ENCODE data around the gene ANKZF1.

ANKZF1 gene

DNA sequence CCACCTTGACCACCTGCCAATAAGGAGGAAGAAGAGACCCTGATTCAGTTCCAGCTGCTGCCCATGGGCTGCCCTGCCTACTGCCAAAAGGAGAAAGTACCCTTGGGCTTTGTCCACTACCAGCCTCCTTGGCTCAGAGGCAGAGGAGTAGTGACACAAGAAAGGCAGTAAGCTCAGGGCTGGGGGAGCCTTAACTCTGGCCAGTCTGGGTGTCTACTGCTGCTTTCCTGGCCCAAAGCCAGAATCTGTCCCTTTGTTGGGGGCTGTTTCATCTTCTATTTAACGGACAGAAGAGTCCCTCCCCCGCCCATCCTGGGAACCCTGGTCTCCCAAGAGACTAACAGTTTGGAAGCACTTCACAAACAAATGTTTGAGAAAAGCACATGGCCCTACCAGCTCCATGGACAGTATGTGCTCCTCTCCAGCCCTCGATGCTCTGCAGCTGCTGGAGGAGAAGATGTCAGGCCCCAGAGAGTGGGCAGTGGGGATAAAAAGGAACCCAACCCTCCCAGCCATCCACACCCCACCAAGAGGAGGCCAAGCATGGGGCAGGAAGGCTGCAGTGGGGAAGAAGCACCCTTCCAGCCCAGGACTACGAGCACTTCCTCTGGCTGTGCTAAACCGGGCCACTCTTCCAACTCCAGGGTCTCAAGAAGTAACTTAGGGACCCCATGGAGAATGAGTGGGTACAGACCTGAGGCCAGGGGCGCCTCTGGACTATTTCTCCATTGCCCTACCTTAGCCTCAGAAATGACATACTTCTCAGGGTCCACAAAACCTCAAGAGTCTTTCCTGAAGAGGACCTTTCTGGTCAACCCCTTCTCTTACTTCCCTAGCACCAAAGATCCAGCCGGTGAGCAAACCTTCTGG, 1.3 kb upstream of the ANKZF1 start:
- peak in 1 of 14 donors; percentile 8 for DNase-seq

DNA sequence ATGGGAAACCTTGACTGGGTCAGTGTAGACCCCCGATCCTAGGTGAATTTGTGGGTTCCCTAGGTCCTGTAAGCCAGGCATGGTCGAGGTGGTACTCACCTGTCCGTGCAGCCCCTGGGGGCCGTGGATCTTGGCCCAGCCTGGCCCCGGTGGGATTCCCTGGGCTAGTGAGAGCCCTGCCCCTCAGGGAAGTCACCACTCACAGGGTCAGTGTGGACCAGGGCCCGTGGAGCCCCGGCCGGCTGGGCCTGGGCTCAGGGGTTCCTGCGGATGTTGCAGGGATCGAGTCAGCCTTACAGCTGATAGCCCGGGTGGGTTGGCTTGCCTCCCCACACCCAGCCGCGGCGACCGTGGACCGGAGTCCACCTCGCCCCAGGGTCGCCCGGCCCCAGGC, 698 bp upstream of the ANKZF1 start:
- DNase-seq, result peak in 1 of 14 donors; percentile 61

DNA sequence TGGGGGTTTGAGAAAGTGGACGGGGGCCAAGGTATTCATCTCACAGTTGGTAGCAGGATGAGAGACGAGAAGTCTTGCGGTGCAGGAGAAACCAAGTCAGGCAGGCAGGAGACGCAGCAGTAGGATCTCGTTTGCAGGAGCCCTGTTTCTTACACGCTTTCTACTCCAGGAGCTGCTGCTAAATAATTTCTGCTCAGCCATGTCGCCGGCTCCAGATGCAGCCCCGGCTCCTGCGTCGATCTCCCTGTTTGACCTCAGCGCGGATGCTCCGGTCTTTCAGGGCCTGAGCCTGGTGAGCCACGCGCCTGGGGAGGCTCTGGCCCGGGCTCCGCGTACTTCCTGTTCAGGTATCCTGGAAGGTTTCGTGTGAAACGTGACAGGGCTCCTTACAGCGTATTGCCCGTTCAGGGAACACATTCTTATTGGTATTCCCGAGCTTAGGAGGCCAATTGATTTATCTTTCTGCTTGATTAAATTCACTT, 494 bp downstream of the ANKZF1 start:
- peak in 3 of 14 donors; percentile 45 to 59 (median 47) for DNase-seq

DNA sequence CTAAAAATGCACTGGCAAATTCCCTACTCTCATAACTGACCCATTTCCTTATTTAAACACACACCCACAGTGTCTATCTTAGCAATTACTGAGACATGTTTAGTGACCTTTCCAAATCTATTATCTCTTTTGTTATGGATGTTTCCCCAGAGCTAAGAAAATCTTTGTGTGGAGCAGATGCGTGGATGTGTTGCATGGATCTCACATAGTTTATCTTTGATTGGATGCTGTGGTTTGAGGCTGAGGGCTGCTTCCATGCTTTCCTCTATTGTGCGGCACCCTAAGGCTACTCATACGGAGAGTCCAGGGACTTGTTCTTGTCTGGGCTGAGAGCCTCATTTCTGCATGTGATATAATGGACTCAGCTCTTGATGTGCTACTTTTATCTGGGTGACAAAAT, 4.7 kb downstream of the ANKZF1 start:
- no peak for DNase-seq

DNA sequence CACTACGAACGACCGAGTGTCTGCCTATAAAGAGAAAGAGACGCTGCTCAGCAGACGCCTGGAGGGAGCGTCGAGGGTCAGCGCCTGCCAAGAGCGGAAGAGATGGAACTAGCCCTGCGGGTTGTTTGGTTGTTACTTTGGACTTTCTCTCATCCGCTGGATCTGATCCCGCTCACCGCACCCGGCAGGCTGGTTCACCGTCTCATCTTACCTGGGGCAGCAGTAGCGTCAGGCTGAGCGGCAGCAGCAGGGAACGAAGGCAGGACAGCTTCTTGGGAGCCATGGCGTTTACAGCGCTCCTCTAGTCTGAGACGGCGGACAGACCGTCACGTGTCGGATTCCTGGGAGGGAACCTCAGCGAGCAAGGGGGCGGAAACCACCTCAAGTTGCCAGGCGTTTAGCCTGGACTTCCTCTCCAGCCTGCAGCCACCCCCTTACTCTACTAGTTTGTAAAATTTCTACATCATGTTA, 13.7 kb downstream of the ANKZF1 start:
- peak in 3 of 14 donors; percentile 8 to 18 (median 12) for DNase-seq

DNA sequence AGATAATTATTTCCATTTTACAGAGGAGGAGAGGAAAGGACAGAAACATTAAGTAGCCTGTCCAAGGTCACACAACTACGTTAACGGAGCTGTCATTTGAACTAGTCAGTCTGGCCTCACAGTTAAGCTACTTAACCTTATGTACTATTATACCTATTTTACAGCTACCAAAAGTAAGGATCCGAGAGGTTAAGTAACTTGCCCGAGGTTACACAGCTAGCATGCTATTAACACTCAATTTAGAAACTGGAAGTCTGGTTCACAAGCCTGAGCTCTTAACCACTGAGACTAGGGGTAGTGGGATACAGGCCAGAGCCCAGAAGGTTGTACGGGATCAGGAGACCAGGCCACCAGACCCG, 15.2 kb downstream of the ANKZF1 start:
- DNase-seq, result no peak

DNA sequence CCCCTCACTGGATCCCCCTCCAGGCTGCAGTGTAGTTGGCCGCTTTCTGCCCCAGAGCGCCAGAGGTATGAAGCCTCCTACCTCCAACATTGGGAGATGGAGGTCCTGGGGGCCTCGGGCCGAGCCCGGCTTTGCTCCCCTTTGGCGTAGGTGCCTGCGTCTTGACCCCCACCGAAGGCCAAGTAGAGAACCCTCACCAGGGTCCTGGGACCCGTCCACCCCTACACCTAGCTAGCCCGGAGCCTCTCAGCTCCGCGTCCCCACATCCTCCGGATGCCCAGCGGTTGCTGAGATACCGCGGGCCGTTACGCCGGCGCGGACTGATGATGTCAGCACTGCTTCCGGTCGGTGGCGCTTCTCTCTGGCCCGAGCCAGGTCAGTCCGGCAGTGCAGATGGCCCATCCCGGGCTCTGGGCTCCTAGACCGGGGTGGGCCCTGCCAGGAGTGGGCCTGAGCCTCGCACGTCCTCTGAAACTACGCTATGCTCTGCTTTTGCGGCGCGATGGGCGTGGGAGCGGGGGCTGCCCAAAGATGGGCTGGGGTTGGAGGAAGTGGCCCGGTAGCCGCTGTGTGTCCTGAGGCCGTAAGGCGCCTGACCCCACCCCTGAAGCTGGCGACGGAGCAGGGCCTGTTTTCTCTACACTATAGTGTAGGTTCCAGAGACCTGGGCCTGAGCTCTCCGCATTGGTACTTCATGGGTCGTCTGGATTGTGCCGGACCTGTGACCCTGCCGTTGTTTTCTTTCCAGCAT, 15.7 kb downstream of the ANKZF1 start, which contains the start of the genes GLB1L and STK16:
Gene GLB1L (minus strand): TSS at position 297 of the 751 bp plus-strand sequence. CDS start 1,871 bp downstream, outside the sequence.
Gene STK16 (plus strand): TSS at position 332 of the 751 bp plus-strand sequence. CDS start 521 bp downstream, outside the sequence.
- DNase-seq, result peak; percentile 66 to 94 (median 88)

DNA sequence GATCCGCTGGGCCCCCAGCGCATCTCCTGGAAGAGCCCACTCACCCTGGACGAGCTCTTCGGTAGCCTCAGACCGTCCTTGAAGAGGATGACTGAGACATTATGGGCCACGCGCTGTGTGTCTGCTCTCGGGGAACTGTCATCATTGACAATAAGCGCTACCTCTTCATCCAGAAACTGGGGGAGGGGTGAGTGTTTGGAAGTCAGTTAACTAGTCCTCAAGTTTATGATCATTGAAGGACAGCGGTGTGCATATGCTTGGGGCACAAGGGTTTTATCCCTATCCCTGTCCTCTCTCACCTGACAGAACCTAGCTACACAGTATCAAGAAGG, 16.3 kb downstream of the ANKZF1 start:
- DNase-seq, result no peak

DNA sequence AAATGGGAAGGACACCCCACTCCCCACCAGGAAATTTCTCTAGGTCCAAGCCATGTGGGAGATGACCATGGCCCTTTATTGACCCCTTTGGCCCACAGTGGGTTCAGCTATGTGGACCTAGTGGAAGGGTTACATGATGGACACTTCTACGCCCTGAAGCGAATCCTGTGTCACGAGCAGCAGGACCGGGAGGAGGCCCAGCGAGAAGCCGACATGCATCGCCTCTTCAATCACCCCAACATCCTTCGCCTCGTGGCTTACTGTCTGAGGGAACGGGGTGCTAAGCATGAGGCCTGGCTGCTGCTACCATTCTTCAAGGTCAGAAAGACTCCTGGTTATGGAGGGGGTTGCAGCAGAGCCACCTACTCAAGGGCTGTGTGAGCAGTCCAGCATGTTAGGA, 17.0 kb downstream of the ANKZF1 start:
- DNase-seq, result no peak

DNA sequence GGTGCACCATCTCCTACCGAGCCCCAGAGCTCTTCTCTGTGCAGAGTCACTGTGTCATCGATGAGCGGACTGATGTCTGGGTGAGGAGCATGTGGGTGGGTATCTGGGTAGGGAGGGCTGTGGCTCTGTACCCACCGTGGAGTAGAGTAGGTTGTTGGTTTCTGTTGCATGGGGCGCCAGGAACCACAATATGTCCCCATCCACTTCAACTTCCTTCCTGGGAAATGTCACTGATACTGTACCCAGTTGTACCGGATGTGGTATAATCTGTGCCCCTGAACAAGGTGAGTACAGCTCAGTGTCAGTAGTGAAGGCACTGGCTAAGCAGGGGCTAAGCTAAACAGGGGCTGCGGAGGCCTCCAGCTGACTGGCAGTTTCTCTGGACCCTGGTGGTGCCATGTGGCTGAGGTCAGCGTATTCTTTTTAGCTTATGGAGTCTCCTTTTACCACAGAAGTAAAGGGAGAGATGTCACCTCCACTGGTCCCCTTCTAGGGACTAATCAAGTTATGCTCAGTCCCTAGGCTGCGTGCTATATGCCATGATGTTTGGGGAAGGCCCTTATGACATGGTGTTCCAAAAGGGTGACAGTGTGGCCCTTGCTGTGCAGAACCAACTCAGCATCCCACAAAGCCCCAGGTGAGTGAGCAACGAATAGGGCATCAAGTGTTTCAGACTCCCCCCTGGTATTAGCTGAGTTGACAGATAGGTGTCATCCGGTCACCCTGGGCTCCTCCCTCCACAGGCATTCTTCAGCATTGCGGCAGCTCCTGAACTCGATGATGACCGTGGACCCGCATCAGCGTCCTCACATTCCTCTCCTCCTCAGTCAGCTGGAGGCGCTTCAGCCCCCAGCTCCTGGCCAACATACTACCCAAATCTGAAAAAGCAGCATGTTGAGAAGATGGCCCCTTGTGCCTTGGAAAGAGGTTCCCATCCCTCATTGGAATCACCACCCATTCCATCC, 18.4 kb downstream of the ANKZF1 start:
- DNase-seq, result no peak

DNA sequence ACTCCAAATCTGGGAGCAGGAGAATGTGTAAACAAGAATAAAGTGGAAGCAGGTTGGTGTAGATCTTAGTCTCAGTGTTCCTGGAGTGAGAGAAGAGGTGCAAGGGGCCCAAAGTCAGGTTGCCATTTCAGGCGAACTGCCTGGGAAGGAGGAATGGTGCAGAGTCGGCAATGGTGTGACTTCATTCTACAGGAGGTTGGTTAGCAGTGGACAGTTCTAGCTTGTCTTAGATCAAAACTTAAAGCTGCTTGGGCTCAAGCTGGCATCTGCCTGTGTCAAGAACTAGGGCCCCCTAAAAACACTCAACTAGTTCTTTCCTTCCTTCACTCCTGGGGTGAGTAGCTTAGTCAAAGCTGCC, 19.2 kb downstream of the ANKZF1 start:
- DNase-seq, result no peak

DNA sequence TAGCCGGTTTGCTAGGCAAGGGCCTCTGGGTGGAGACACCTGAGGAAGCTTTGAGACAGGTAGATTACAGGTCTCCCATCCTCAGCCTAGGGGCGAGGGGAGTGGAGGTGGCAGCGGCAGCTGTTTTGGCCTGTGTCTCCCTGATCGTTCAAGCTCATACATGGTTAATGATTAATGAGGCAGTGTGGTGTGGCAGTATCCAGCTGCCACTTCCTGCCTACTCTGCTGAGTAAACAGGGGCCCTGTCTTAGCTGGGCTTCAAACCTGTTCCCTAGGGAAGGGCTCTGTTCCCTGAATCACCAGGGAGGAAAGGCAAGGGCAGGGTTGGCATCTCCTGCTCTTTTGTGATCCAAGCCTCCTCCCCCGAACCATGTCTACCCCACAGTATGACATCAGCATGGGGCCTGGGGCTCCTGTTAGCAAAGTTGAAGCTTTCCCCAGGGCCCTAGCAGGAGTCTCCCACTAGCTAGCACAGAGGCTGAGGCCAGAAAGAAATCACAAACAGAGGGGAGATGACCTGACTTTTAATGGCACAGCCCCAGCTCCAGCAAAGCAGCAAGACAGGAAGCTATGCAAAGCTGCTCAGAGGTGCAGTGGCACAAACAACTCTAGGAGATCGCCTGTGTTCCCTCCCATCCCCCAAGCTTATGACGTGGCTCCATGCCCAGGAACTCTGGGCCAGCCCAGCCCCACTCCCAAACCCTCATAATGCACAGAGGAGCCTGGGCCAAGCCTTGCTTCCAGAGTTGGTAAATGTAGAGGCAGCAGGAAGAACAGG, 19.8 kb downstream of the ANKZF1 start:
- peak in 12 of 14 donors; percentile 10 to 70 (median 55) for DNase-seq

DNA sequence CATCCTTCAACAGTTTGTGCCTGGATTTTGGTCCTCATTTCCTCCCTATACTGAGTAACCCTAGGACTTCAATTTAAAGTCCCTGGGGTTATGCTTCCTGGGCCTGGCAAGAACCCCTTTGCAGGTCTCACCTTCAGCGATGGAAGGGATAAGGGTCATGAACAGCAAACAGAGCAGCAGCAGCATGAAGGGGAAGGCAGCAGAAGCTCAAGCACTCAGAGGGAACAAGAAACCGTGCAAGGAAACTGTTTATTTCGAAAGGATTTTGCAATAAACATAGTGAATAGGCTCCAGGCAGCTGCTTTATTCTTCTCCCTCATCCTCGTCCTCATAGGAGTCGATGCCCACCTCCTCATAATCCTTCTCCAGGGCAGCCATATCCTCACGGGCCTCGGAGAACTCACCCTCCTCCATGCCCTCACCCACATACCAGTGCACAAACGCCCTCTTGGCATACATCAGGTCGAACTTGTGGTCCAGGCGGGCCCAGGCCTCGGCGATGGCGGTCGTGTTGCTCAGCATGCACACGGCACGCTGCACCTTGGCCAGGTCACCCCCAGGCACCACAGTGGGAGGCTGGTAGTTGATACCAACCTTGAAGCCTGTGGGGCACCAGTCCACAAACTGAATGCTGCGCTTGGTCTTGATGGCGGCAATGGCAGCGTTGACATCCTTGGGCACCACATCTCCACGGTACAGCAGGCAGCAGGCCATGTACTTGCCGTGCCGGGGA, 20.6 kb downstream of the ANKZF1 start:
- DNase-seq, result no peak

DNA sequence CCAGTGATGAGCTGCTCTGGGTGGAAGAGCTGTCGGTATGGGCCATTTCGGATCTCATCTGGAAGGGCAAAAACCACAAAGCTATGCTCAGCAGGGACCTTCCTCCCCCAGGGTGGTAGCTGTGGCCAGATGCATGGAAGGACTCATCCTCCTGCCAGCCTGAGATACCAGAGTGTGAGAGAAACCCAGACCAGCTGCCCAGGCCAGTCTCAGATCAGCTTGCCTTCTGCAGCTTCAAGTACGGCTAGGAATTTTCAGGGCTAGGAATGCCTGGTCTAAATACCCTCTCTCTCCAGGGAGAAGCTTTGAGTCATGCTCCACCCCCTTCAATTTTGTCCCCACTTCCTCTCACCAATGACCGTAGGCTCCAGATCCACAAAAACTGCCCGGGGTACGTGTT, 22.1 kb downstream of the ANKZF1 start:
- DNase-seq, result no peak

DNA sequence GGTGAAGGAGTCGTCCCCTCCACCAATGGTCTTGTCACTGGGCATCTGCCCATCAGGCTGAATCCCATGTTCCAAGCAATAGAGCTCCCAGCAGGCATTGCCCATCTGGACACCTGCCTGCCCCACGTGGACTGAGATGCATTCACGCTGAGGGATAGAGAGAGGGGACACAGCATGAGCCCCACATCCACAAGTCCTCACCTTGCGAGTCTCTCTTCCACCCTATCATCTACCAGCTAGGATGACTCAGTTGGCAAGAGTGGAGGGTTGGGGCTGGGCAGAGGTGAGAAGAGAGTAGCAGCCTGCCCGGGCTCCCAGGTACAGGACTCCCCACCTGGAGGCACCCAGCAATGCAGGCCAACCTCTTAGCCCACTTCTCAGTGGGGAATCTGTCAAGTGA, 22.5 kb downstream of the ANKZF1 start:
- DNase-seq, result peak in 1 of 14 donors; percentile 54

DNA sequence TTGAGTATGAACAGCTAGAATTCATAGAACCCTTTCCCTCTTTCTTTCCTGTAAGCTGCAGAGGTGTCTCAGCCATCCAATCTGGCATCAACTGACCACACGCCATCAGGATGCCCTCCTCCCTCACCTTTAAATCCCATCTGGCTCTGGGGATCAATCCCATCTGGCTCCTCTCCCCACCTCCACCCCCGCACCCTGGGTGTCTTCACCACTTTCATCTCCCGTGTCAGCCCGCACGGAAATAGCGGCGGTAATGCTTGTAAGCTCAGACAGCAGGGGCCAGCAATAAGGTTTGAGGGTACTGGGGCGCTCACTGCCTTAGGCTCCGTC, 22.9 kb downstream of the ANKZF1 start:
- peak in 1 of 14 donors; percentile 59 for DNase-seq

DNA sequence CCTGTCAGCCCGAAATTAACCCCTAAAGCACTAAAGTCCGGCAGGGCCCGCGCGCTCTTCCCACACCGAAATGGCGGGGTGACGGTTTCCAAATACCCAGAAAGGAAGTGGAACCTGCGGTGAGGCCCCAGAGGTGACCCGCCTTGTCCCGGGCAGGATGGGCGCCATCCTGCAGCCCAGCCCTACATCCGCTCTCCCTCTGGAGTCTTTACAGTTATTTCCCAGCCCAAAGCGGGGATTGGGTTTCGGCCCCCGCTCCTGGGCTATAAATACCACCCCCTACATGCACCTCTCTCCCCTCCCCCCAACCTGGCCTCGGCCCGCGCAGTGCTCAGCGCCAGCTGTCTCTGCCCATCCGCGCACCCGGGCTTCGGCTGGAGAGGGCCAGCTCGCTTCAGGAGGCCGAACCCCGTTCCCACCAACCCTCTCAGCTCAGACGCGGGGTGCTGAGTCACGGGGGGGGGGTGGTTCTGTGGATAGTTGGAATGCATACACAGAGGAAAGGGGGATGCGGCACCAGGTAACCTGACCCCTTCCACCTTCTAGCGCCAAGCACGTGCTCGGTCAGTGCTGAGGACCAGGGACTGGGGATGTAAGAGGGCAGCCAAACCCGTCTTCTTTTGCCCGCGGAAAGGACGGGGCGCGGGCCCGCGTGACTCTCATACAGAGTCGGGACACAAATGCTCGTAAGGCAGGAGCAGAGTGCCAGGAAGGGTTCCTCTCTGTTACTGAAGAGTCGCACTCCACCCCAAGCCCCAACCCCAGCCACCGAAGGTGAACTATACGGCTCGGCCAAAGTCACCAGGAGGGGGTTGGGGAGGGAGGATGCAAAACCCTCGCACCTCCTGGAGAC, 23.5 kb downstream of the ANKZF1 start, which contains the start of gene TUBA4B:
Gene TUBA4B (plus strand): TSS at position 344 of the 853 bp plus-strand sequence. CDS start 165 bp downstream, at position 509.
- DNase-seq, result peak in 2 of 14 donors; percentile 37 to 67

DNA sequence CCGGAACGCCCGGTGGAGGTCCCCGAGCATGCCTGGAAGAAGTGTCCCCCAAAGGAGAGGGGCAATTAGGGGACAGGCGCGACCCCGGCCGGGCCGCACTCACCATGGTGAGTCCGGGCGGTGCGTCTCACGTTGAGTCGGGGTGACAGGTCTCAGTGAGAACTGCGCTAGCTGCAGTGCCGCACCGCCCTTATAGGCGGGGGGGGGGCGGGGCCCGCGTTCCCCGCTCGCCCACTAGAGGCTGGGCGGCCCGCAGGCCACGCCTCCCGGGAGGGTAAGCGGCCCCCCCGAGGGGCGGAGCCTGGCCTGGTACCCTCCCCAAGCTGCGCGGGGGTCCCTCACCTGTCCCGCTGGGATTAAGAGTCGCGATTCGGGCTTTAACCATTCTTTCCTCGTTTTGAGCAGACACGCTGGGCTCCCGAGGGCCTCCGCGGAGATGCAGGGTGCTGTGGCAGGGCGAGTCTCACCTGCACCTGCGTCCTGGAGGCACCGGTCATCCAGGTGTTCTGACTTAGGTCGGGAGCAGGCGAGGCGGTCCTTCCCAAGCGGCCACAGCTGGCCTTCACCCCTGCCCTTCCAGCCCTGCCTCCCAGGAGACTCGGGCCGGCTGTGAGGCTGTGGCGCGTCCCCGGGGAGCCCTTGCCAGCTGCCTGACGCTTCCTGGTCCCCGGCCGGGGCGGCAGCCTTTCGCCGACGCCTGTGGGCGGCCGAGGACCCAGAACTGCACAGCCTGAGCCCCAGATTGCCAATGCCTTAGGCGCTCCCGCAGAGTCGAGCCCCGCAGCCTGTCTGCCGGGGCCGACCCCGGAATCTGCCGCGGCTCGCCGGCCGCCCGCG, 24.4 kb downstream of the ANKZF1 start, which contains the start of gene TUBA4A:
Gene TUBA4A (minus strand): TSS at position 166 of the 837 bp plus-strand sequence. CDS start 60 bp downstream, at position 106.
- peak in 12 of 14 donors; percentile 43 to 86 (median 63) for DNase-seq

Measured in C1 segment of cervical spinal cord (tissue), 14 donors.